GM13977 (cell line): Measurements from ENCODE around the gene ERBB4.
"Not testable (repeated sequence)": the region's sequence is repeated elsewhere in the genome, so short reads cannot be mapped to it uniquely, and the experiment has no call there.

Source experiments
- DNase-seq: peaks from one replicate; pipeline ENCODE4 v3.0.0; 2012; ENCODE audit warnings: low spot score
- in situ Hi-C: fragments of 300-500 bp; cut with MboI; formaldehyde crosslinking; loops from one replicate; pipeline ENCODE4 v1.12.0; 2022; ENCODE audit warnings: low sequenced_read_pairs, low pct_unique_long_range_greater_than_20kb, mixed read lengths, inconsistent platforms; ENCODE audit not compliant: unreplicated experiment
- TF ChIP-seq, protein P1 (sequence below): IDR thresholded peaks from 2 replicates; pipeline ENCODE4 v1.5.1; 2012; ENCODE audit warnings: mild to moderate bottlenecking, control low read depth; ENCODE audit not compliant: insufficient read depth; ENCODE audit errors: extremely low read depth, missing control alignments

Gene ERBB4

DNA sequence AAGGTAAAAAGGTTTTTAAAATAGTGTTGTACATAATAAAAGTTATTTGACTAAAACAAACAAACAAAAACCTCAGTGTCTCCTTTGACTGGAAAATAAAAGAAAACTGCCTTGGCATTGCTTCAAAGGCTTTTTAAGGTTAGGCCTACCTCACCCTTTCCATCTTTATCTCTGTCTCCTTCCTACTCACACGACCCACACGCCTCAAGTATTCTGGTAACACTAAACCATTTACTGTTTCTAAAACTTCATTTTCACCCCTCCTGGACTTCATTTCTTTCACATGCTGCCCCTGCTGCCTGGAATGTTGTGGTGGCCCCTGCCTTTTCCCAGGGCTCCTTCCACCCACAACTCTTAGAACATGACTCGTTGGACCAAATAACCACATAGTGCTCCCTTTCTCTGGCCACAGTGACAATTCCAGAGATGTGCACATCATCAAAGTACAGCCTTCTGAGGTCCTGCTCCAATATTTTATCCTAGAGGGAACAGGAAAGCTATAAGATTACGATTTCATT lies 54.0 kb downstream of the ERBB4 start:
- TF ChIP-seq, protein P1, sequence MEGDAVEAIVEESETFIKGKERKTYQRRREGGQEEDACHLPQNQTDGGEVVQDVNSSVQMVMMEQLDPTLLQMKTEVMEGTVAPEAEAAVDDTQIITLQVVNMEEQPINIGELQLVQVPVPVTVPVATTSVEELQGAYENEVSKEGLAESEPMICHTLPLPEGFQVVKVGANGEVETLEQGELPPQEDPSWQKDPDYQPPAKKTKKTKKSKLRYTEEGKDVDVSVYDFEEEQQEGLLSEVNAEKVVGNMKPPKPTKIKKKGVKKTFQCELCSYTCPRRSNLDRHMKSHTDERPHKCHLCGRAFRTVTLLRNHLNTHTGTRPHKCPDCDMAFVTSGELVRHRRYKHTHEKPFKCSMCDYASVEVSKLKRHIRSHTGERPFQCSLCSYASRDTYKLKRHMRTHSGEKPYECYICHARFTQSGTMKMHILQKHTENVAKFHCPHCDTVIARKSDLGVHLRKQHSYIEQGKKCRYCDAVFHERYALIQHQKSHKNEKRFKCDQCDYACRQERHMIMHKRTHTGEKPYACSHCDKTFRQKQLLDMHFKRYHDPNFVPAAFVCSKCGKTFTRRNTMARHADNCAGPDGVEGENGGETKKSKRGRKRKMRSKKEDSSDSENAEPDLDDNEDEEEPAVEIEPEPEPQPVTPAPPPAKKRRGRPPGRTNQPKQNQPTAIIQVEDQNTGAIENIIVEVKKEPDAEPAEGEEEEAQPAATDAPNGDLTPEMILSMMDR, result no peak
- DNase-seq, result no peak
- in situ Hi-C loops, result no loop called here

DNA sequence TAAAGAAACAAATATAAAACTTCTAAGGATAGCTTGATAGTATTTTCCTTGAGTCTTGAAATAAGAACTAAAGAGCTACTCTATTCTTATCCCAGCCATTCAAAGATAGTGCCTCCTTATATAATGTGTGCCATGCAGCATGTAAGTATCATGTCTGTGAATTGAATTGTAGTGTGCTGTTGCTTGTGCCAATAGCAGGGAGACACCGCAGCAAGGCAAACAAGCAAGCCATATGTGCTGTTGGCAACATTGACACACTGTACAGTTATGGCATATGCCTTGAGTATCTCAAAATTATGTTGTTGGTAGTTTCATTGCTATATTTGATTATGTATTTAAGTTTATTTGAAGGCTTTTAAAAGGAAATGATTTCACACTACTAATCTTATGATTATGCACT lies 58.2 kb downstream of the ERBB4 start:
- in situ Hi-C loops, result no loop called here
- TF ChIP-seq, protein P1, result no peak
- no peak for DNase-seq

DNA sequence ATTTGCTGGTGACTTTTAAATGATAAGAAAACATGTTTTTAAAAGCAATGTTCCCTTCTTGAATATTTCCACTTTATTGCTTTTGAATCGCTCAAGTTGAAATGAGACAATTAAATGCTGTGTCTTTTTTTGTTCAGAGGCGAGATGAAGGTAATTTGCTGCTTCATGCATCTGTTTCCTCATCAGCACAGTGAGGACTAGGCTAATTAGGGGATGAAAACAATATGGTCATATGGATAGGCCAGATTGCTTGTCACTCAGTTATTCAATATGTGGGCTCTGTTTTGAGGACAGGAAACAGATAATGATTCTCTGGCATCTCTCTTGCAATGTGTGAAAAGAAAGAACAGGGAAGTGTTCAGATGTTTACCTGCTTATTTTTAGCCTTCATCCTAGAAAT lies 61.0 kb downstream of the ERBB4 start:
- in situ Hi-C loops, result no loop called here
- no peak for DNase-seq
- TF ChIP-seq, protein P1, result no peak

DNA sequence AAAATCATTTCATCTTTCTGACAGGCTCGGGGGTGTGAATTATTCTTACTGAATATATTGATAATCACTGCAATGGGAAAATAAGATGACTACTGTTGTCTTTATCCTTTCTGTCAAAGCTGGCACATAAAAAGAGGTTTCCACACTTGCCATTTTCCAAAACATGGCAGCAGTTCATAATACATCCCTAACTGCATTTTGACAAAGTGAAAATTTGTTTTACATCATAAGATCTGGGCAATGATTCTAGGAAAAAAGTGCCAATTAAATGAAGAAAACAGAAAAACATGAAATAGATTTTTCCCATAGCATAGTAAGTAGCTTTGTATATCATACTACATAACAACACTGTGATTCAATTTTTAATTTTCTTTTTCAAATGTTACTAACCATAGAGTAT lies 65.4 kb downstream of the ERBB4 start:
- in situ Hi-C loops, result no loop called here
- TF ChIP-seq, protein P1, result no peak
- no peak for DNase-seq

DNA sequence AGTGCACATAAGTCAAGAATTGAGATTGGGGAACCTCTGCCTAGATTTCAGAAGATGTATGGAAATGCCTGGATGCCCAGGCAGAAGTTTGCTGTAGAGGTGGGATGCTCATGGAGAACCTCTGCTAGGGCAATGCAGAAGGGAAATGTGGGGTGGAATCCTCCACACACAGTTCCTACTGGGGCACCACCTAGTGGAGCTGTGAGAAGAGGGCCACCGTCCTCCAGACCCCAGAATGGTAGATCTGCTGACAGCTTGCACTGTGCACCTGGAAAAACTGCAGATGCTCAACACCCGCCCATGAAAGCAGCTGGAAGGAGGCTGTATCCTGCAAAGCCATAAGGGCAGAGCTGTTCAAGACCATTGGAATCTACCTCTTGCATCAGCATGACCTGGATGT lies 71.1 kb downstream of the ERBB4 start:
- in situ Hi-C loops, DNase-seq: not testable (repeated sequence)

DNA sequence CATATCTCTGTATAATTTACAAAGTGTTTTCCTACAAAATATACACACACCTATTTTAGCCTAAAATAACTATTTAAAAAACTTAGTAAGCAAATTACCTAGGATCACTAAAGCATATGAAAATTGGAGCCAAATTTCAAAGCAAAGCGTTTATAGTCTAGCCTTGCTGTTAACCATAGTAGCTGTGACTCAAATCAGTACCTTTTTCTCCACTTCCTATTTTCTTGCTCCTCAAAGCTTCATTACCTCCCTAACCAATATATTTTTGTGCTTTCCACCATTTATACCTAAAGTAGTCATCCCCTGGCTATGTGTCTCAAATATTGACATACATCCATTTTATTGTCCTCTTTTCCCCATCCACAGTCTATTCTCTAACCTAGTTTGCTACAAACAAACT lies 73.1 kb downstream of the ERBB4 start:
- TF ChIP-seq, protein P1, result no peak
- no peak for DNase-seq
- in situ Hi-C loops, result no loop called here

DNA sequence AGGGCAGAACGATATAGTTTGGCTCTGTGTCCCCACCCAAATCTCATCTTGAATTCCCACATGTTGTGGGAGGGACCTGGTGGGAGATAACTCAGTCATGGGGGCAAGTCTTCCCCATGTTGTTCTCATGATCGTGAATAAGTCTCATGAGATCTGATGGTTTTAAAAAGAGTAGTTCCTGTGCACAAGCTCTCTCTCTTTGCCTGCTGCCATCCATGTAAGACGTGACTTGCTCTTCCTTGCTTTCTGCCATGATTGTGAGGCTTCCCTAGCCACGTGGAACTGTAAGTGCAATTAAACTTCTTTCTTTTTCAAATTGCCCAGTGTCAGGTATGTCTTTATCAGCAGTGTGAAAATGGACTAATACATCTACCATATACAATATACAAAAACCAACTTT lies 76.9 kb downstream of the ERBB4 start:
- DNase-seq, in situ Hi-C loops: not testable (repeated sequence)

DNA sequence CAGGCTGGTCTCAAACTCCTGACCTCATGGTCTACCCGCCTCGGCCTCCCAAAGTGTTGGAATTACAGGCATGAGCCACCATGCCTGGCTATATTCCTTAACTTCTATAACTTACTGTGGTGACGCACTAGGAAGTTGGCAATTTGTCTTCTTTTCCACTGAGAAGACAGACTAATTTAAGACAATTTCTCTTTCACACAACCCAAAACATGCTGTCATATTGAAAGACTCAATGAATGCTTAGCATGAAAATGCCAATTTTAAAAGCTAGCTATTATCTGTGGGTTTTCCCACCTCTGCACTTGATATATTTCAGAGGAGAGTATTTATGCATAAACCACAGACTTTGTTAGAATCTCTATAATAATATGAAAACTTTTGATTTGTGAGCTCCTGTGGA lies 84.5 kb downstream of the ERBB4 start:
- in situ Hi-C loops, result no loop called here
- DNase-seq, result no peak
- TF ChIP-seq, protein P1, result no peak
